ENCODE measurements around the gene C5orf46. TPM values are rescaled to one million over a fixed set of nuclear protein-coding genes. Genes with fewer than 3 reads are reported as not detected.

The C5orf46 gene
- total RNA-seq, 1 donor from 2014 or later, result not detected

DNA sequence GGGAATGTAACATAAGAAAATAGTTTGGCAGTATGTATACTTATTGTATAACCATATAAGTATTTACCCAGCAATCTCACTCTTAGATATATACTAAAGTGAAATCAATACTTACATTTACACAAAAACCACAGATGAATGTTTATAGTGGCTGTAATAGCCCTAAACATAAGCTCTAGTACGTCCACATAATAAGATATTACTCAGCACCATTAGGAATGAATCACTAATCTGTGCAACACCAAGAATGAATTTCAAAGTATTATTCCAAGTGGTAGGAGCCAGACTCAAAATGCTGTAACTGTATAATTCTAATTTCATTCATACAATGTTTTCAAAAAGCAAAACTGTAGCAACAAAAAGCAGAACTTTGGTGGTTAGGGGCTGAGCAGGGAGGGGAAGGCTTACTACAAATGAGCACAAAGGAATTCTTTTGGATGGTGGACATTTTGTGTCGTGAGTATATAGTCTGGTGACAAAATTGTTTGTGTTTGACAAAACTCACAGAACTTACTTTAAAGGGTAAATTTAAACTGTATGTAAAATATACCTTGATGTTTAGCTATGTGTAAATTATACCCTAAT, 11.9 kb upstream of the C5orf46 start:
- Mint-ChIP-seq H3K27ac (no peak overlapping the region), H3K9me3 (no peaks in the 10 kb centered on the region), H3K36me3 (ENCODE audit: low read depth) (no peaks in the 10 kb centered on the region), H3K4me1 (ENCODE audit: low read depth) (no peaks in the 10 kb centered on the region), H3K4me3 (no peak overlapping the region), H3K27me3 (ENCODE audit: insufficient read depth) (no peaks in the 10 kb centered on the region)
- intact Hi-C loops (cut with micrococcal nuclease), result no loop called here
- DNase-seq (ENCODE audit: low spot score), result no peak

- intact Hi-C loops (cut with micrococcal nuclease), result no loop called here
- no peak for DNase-seq (ENCODE audit: low spot score)
- H3K27ac Mint-ChIP-seq, result no peak overlapping the region
- H3K4me3 Mint-ChIP-seq, result no peak overlapping the region
- no peaks in the 10 kb centered on the region for H3K4me1 Mint-ChIP-seq (ENCODE audit: low read depth)
- H3K27me3 Mint-ChIP-seq (ENCODE audit: insufficient read depth), result no peaks in the 10 kb centered on the region
- H3K9me3 Mint-ChIP-seq, result no peaks in the 10 kb centered on the region
- no peaks in the 10 kb centered on the region for H3K36me3 Mint-ChIP-seq (ENCODE audit: low read depth)
Observed at GRCh38 chr5:147913786-147914185, 7.4 kb upstream of the C5orf46 start.

GRCh38 chr5:147912011-147912410, 5.7 kb upstream of the C5orf46 start:
- H3K4me1 Mint-ChIP-seq (ENCODE audit: low read depth), result no peaks in the 10 kb centered on the region
- H3K27ac Mint-ChIP-seq, result no peak overlapping the region
- no peaks in the 10 kb centered on the region for H3K27me3 Mint-ChIP-seq (ENCODE audit: insufficient read depth)
- no peaks in the 10 kb centered on the region for H3K36me3 Mint-ChIP-seq (ENCODE audit: low read depth)
- no peaks in the 10 kb centered on the region for H3K9me3 Mint-ChIP-seq
- intact Hi-C loops (cut with micrococcal nuclease), result no loop called here
- DNase-seq (ENCODE audit: low spot score), result no peak
- no peak overlapping the region for H3K4me3 Mint-ChIP-seq

DNA sequence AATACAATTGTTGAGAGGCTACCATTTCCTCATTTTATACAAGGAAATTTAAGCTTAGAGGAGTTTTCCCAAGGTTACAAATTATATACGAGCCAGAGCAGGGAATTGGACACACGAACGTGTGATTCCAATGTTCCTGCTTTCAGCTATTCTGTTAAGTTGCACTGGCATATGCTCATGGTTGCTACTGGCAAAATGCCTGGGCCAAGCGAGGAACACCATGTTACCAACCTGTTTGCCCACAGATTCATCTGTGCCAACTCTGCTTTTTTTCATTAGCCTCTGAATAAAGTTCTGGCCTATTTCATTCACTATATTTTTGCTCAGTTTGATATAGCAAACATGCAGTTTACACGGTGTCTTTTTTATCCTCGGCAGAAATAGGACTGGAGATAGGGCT, 5.1 kb upstream of the C5orf46 start:
- Mint-ChIP-seq H3K36me3 (ENCODE audit: low read depth) (no peaks in the 10 kb centered on the region), H3K27me3 (ENCODE audit: insufficient read depth) (peaks cover 1% of the 10 kb centered on the region)
- no peak for DNase-seq (ENCODE audit: low spot score)

DNA sequence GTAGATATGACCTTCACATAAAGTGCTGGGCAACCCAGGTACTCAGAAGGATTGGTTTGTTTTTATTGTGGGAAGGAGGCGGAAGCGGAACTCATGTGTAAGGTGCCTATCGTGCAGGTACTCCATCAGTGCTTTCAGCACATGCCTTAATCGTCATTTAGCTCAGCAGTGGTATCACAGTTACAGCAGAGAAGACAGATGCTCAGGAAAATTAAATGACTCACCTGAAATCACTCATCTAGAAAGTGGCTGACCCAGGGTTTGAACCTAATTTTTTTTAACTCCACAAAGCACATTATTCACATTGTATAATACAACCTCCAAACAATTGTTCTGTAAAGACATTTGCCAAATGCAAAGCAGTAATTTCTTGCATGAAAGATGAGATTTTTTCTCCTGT, 2.2 kb downstream of the C5orf46 start:
- intact Hi-C loops (cut with micrococcal nuclease), result no loop called here
- no peak overlapping the region for H3K27ac Mint-ChIP-seq
- H3K4me1 Mint-ChIP-seq (ENCODE audit: low read depth), result no peaks in the 10 kb centered on the region
- DNase-seq (ENCODE audit: low spot score), result no peak
- H3K4me3 Mint-ChIP-seq, result no peak overlapping the region
- H3K27me3 Mint-ChIP-seq (ENCODE audit: insufficient read depth), result peaks cover 1% of the 10 kb centered on the region
- no peaks in the 10 kb centered on the region for H3K9me3 Mint-ChIP-seq
- H3K36me3 Mint-ChIP-seq (ENCODE audit: low read depth), result no peaks in the 10 kb centered on the region

More for the DNA sequence above, 5.1 kb upstream of the C5orf46 start:
- Mint-ChIP-seq H3K4me1 (ENCODE audit: low read depth) (no peaks in the 10 kb centered on the region), H3K9me3 (no peaks in the 10 kb centered on the region), H3K4me3 (no peak overlapping the region), H3K27ac (no peak overlapping the region)
- intact Hi-C loops (cut with micrococcal nuclease), result no loop called here

GRCh38 chr5:147902609-147903115, 3.7 kb downstream of the C5orf46 start:
- Mint-ChIP-seq H3K36me3 (ENCODE audit: low read depth) (no peaks in the 10 kb centered on the region), H3K4me3 (no peak overlapping the region), H3K9me3 (no peaks in the 10 kb centered on the region), H3K27me3 (ENCODE audit: insufficient read depth) (peaks cover 1% of the 10 kb centered on the region), H3K4me1 (ENCODE audit: low read depth) (no peaks in the 10 kb centered on the region), H3K27ac (no peak overlapping the region)
- intact Hi-C loops (cut with micrococcal nuclease), result no loop called here
- no peak for DNase-seq (ENCODE audit: low spot score)

DNA sequence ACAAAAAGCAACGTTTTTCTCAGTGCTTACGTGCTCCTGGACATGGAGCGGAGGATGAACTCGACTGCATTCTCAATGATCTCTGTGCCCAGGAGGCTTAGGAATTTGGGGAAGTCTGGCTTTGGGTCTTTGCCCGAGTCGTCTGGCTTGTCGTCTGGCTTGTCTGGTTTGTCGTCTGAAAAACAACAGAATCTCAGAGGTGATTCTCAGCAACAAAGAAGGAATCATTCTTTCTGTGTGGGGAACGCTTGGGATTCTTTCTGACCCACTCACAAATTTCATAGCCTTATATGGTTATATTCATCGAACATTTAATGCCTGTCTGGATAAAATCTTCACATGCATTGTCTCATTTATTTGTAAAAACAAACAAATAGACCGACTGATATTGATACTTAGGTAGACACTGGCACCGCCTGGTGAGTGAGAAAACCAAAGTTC, 4.7 kb downstream of the C5orf46 start:
- Mint-ChIP-seq H3K4me3 (no peak overlapping the region), H3K36me3 (ENCODE audit: low read depth) (no peaks in the 10 kb centered on the region), H3K27ac (no peak overlapping the region), H3K27me3 (ENCODE audit: insufficient read depth) (no peaks in the 10 kb centered on the region), H3K9me3 (no peaks in the 10 kb centered on the region), H3K4me1 (ENCODE audit: low read depth) (no peaks in the 10 kb centered on the region)
- no peak for DNase-seq (ENCODE audit: low spot score)
- intact Hi-C loops (cut with micrococcal nuclease), result no loop called here

DNA sequence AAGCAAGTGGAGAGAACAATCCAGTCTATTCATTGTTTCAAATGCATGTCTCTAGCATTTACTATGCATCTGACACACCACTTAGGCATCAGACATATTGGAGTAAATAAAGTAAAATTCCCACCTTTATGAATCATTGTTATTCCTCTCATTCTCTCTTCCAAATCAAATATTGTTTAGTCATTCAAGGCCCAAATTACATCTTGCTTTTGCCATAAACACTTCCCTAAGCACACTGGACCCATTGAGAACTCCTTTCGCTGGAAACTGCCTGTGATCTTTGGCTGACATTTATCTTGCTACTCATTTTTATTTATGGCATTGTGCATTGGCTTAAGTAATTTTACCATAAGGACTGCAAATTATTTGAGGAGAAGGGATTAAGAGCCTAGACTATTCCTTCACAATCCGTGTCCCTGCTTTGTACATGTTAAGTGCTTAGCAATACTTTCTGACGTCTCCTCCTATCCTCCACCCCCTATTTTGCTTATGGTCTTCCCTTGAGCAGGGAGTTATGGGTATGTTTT, 7.4 kb downstream of the C5orf46 start:
- Mint-ChIP-seq H3K4me1 (ENCODE audit: low read depth) (no peaks in the 10 kb centered on the region), H3K27ac (no peak overlapping the region), H3K9me3 (no peaks in the 10 kb centered on the region), H3K36me3 (ENCODE audit: low read depth) (no peaks in the 10 kb centered on the region), H3K4me3 (no peak overlapping the region), H3K27me3 (ENCODE audit: insufficient read depth) (no peaks in the 10 kb centered on the region)
- intact Hi-C loops (cut with micrococcal nuclease), result no loop called here
- no peak for DNase-seq (ENCODE audit: low spot score)

DNA sequence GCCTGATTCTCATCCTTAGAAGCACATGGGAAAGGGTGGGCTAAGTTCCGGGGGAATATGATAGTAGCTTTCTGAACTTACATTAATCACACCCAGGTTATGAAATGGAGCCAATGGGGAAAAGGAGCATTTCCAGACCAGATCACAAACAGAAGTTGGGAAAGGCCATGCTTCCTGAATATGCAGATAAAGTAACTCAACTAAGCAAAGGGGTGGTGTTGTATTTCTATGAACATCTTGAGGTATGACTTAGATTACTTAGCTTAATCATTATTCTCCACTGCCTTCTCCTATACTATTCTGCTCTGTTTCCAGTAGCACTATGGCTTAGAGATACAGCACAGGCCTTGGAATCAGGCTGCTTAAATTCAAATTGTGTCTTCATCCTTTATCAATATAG, 10.5 kb downstream of the C5orf46 start:
- intact Hi-C loops (cut with micrococcal nuclease), result no loop called here
- H3K27me3 Mint-ChIP-seq (ENCODE audit: insufficient read depth), result no peaks in the 10 kb centered on the region
- H3K36me3 Mint-ChIP-seq (ENCODE audit: low read depth), result no peaks in the 10 kb centered on the region
- no peak overlapping the region for H3K27ac Mint-ChIP-seq
- no peak for DNase-seq (ENCODE audit: low spot score)
- no peaks in the 10 kb centered on the region for H3K4me1 Mint-ChIP-seq (ENCODE audit: low read depth)
- H3K9me3 Mint-ChIP-seq, result no peaks in the 10 kb centered on the region
- no peak overlapping the region for H3K4me3 Mint-ChIP-seq

DNA sequence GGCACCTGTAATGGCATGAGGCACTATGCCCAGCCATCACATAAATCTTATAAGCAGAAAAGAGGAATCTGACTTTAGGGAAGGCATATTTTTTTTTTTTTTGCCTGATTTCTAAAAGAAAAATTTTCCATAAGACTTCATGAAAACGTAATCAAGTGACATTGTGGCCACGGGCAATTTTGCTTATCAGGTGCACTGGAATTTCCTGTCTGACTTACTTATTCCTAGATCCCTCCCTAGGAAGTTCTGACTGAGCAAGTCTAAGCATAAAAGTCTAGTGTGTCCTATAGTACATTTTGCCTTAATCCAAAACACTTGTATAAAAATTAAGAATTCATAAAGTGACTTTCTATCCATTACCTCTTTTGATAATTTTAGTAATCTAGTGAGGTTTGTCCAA, 12.5 kb downstream of the C5orf46 start:
- peaks cover 3% of the 10 kb centered on the region for H3K27me3 Mint-ChIP-seq (ENCODE audit: insufficient read depth)
- DNase-seq (ENCODE audit: low spot score), result no peak
- H3K4me3 Mint-ChIP-seq, result no peak overlapping the region
- H3K27ac Mint-ChIP-seq, result no peak overlapping the region
- intact Hi-C loops (cut with micrococcal nuclease), result no loop called here
- no peaks in the 10 kb centered on the region for H3K36me3 Mint-ChIP-seq (ENCODE audit: low read depth)
- H3K4me1 Mint-ChIP-seq (ENCODE audit: low read depth), result no peaks in the 10 kb centered on the region
- no peaks in the 10 kb centered on the region for H3K9me3 Mint-ChIP-seq

DNA sequence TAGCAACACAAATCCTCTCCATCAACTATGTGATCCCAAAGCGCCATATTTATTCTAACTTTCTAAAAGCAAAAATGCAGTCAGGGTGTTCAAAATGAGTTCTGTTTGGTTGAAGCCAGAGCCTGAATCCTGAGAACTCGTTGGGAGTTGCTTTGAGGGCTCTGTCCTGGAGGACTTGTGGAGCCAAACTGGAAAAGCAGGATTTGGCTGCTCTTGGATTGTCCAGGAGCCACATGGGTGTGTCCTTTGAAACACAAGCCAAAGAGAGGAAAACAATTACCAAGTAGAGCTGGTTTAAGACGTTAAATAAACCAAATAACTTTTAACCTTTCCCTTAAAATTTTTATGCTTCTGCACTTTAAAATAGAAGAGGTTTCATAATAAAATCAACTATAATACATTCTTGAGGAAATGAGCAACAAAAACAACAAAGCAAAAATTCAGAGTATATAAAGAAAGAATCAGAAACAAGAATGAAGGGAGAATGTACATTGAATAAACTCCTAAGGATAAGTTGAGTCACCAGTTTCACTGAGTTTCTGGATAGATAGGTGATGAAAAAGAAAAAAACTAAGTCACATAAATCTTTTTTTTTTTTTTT, 13.5 kb downstream of the C5orf46 start:
- intact Hi-C loops (cut with micrococcal nuclease), result no loop called here
- Mint-ChIP-seq H3K4me3 (no peak overlapping the region), H3K27ac (no peak overlapping the region)

GRCh38 chr5:147887930-147888329, 18.4 kb downstream of the C5orf46 start:
- Mint-ChIP-seq H3K27me3 (ENCODE audit: insufficient read depth) (peaks cover 11% of the 10 kb centered on the region), H3K27ac (no peak overlapping the region), H3K9me3 (no peaks in the 10 kb centered on the region), H3K4me1 (ENCODE audit: low read depth) (no peaks in the 10 kb centered on the region), H3K36me3 (ENCODE audit: low read depth) (no peaks in the 10 kb centered on the region), H3K4me3 (no peak overlapping the region)
- no peak for DNase-seq (ENCODE audit: low spot score)
- intact Hi-C loops (cut with micrococcal nuclease), result loop anchor here (10.0 kb wide), 1 partner anchor 487 kb away; no protein-coding TSS in a partner anchor

More for the DNA sequence above, 13.5 kb downstream of the C5orf46 start:
- H3K27me3 Mint-ChIP-seq (ENCODE audit: insufficient read depth), result peaks cover 5% of the 10 kb centered on the region
- no peak for DNase-seq (ENCODE audit: low spot score)
- no peaks in the 10 kb centered on the region for H3K4me1 Mint-ChIP-seq (ENCODE audit: low read depth)
- H3K36me3 Mint-ChIP-seq (ENCODE audit: low read depth), result no peaks in the 10 kb centered on the region
- no peaks in the 10 kb centered on the region for H3K9me3 Mint-ChIP-seq

DNA sequence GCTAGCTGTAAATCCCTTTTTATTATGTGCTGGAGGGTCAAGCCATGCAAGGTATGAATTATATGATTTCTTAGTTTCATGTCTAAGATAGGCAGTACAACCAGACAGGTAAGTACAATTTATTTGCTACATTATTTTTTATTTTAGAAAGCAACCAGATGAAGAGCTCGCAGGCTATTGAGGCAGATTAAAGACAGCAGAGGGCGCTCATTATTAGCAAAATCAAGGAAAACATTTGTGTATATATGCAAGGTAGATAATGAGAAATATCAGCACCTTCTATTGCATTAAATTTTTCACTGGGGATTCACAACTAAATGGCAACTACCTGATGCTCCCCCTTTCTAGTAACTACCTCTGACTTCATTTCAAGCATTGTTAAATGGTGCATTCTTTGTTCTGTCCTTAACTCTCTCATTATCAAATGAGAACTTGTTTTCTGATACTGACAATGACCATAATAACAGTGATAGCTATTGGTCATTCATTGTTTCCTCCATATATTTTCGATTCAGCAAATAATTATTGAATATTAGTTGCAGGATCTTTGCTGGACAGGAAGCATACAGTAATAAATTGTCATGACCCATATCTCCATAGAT, 19.2 kb downstream of the C5orf46 start:
- intact Hi-C loops (cut with micrococcal nuclease), result loop anchor here (10.0 kb wide), 1 partner anchor 488 kb away; no protein-coding TSS in a partner anchor
- H3K36me3 Mint-ChIP-seq (ENCODE audit: low read depth), result no peaks in the 10 kb centered on the region
- H3K4me1 Mint-ChIP-seq (ENCODE audit: low read depth), result no peaks in the 10 kb centered on the region
- H3K27me3 Mint-ChIP-seq (ENCODE audit: insufficient read depth), result peaks cover 11% of the 10 kb centered on the region
- no peak for DNase-seq (ENCODE audit: low spot score)
- H3K4me3 Mint-ChIP-seq, result no peak overlapping the region
- no peaks in the 10 kb centered on the region for H3K9me3 Mint-ChIP-seq
- no peak overlapping the region for H3K27ac Mint-ChIP-seq
